H1 (cell line): ENCODE results near the gene MAJIN.

Experiments used
- CTCF ChIP-seq, 3 experiments: IDR thresholded peaks; 1 replicate in 2 of 3; 2 replicates in 1 of 3; pipeline versions ENCODE4 v1.5.1 to v1.6.1; 2011; ENCODE audit warnings: low read length in 3 of 3, mild to moderate bottlenecking in 3 of 3, inconsistent platforms in 2 of 3, low read depth in 1 of 3, moderate library complexity in 1 of 3; ENCODE audit not compliant: insufficient read depth in 1 of 3; ENCODE audit errors: control extremely low read depth in 1 of 3
- EZH2 ChIP-seq: fragments of 200-600 bp; sonication (generic); IDR thresholded peaks from 2 replicates; pipeline ENCODE4 v1.7.1; 2012; ENCODE audit warnings: low read depth, mild to moderate bottlenecking, moderate library complexity, low read length, inconsistent platforms; ENCODE audit not compliant: severe bottlenecking

- TF ChIP-seq EZH2 (no peak), CTCF (IDR thresholded peaks at IDR 0.05; ENCODE audit: control extremely low read depth in 1 of 3, insufficient read depth in 1 of 3, low read depth in 1 of 3, low read length in 3 of 3) (no peak)
These were observed 63.1 kb downstream of the MAJIN start for GRCh38 chr11:64908766-64909165.
